ENCODE data around the gene RPS6KA2. TPM values are rescaled to one million over a fixed set of nuclear protein-coding genes. Genes with fewer than 3 reads are reported as not detected.

RPS6KA2 gene
- total and polyA plus RNA-seq, 2 donors (not counting 3 experiments of a cell fraction or from before 2014, with no cell fraction given), result 54.5 to 75.8 TPM

- ChIA-PET CTCF (no interaction called here), POLR2A (no interaction called here)
- Histone ChIP-seq H3K9me3 (replicated peaks; ENCODE audit: control insufficient read depth, insufficient read depth, low read length) (no peaks in the 10 kb centered on the region), H3K27ac (ENCODE audit: insufficient read depth, low read depth, low read length) (no peak overlapping the region), H2AFZ (ENCODE audit: low read depth, low read length) (no peak overlapping the region), H4K20me1 (replicated peaks; ENCODE audit: control insufficient read depth, extremely low read depth, insufficient read depth, low read length) (no peaks in the 10 kb centered on the region), H3K4me3 (replicated peaks in 1 of 3; ENCODE audit: insufficient read depth in 1 of 3, low read depth in 1 of 3, low read length in 3 of 3) (no peak overlapping the region), H3K36me3 (ENCODE audit: control insufficient read depth in 2 of 2, extremely low read depth in 1 of 2, insufficient read depth in 2 of 2, low read length in 2 of 2) (no peaks in the 10 kb centered on the region), H3K4me1 (ENCODE audit: control insufficient read depth, extremely low read depth, insufficient read depth, low read length) (no peaks in the 10 kb centered on the region), H3K9me1 (replicated peaks; ENCODE audit: control insufficient read depth, extremely low read depth, insufficient read depth, low read length) (no peaks in the 10 kb centered on the region), H3K4me2 (ENCODE audit: insufficient read depth, low read length) (no peak overlapping the region), H3K27me3 (ENCODE audit: control insufficient read depth in 2 of 2, insufficient read depth in 2 of 2, low read length in 2 of 2) (peaks cover 1 to 7% of the 10 kb centered on the region in 2 experiments), H3K79me2 (ENCODE audit: control insufficient read depth, insufficient read depth, low read length) (no peaks in the 10 kb centered on the region), H3K9ac (replicated peaks; ENCODE audit: extremely low read depth, insufficient read depth, low read length) (no peak overlapping the region)
- dilution Hi-C loops (cut with MboI; ENCODE audit: extremely low pct_ligation_motif_present, low sequenced_read_pairs), result no loop called here
- intact Hi-C loops (cut with micrococcal nuclease), result no loop called here
- DNase-seq (ENCODE audit: low read depth, low spot score) (no peak), FAIRE-seq (no peak)
- BruUV-seq (replicated peaks), result no TSS peak
- no peak for TF ChIP-seq JUN (IDR thresholded peaks at IDR 0.05; ENCODE audit: borderline replicate concordance, insufficient read depth, insufficient read length, low read depth)
- no peak for TF ChIP-seq POLR2A (IDR thresholded peaks at IDR 0.05; ENCODE audit: low read depth, low read length)
- TF ChIP-seq MYC (IDR thresholded peaks at IDR 0.05; ENCODE audit: low read depth, low read length), result no peak
- no peak for TF ChIP-seq EZH2 (IDR thresholded peaks at IDR 0.05; ENCODE audit: borderline replicate concordance, low read depth, low read length, severe bottlenecking)
Observed at GRCh38 chr6:166655251-166655650, 28.2 kb upstream of the RPS6KA2 start.

GRCh38 chr6:166654573-166654972 lies 27.5 kb upstream of the RPS6KA2 start:
- Histone ChIP-seq H2AFZ (ENCODE audit: low read depth, low read length) (no peak overlapping the region), H3K9me3 (replicated peaks; ENCODE audit: control insufficient read depth, insufficient read depth, low read length) (no peaks in the 10 kb centered on the region), H3K4me3 (replicated peaks in 1 of 3; ENCODE audit: insufficient read depth in 1 of 3, low read depth in 1 of 3, low read length in 3 of 3) (no peak overlapping the region), H3K4me2 (ENCODE audit: insufficient read depth, low read length) (no peak overlapping the region), H3K79me2 (ENCODE audit: control insufficient read depth, insufficient read depth, low read length) (no peaks in the 10 kb centered on the region), H3K9me1 (replicated peaks; ENCODE audit: control insufficient read depth, extremely low read depth, insufficient read depth, low read length) (no peaks in the 10 kb centered on the region), H3K27me3 (ENCODE audit: control insufficient read depth in 2 of 2, insufficient read depth in 2 of 2, low read length in 2 of 2) (peaks cover 1 to 7% of the 10 kb centered on the region in 2 experiments), H3K9ac (replicated peaks; ENCODE audit: extremely low read depth, insufficient read depth, low read length) (no peak overlapping the region), H3K36me3 (ENCODE audit: control insufficient read depth in 2 of 2, extremely low read depth in 1 of 2, insufficient read depth in 2 of 2, low read length in 2 of 2) (no peaks in the 10 kb centered on the region), H4K20me1 (replicated peaks; ENCODE audit: control insufficient read depth, extremely low read depth, insufficient read depth, low read length) (no peaks in the 10 kb centered on the region), H3K4me1 (ENCODE audit: control insufficient read depth, extremely low read depth, insufficient read depth, low read length) (no peaks in the 10 kb centered on the region), H3K27ac (ENCODE audit: insufficient read depth, low read depth, low read length) (no peak overlapping the region)
- CTCF ChIA-PET, result interaction anchor here (0.8 to 1.1 kb wide), 2 partner anchors 12 to 24 kb away, joined by 3 read pairs; no protein-coding TSS in a partner anchor
- DNase-seq (ENCODE audit: low read depth, low spot score) (no peak), FAIRE-seq (no peak)
- intact Hi-C loops (cut with micrococcal nuclease) (no loop called here), dilution Hi-C loops (cut with MboI; ENCODE audit: extremely low pct_ligation_motif_present, low sequenced_read_pairs) (no loop called here)
- POLR2A ChIA-PET, result no interaction called here
- TF ChIP-seq CTCF (IDR thresholded peaks at IDR 0.05; ENCODE audit: extremely low read depth in 1 of 2, insufficient read depth in 1 of 2, low read depth in 1 of 2, low read length in 2 of 2) (no peak), FOS (IDR thresholded peaks at IDR 0.05; ENCODE audit: borderline replicate concordance, insufficient read depth, low read length) (no peak), MAX (IDR thresholded peaks at IDR 0.05; ENCODE audit: insufficient read depth, insufficient read length) (no peak), GATA2 (IDR thresholded peaks at IDR 0.05; ENCODE audit: insufficient read depth, insufficient read length, low read depth, low read length) (no peak), JUN (IDR thresholded peaks at IDR 0.05; ENCODE audit: borderline replicate concordance, insufficient read depth, insufficient read length, low read depth) (no peak), POLR2A (IDR thresholded peaks at IDR 0.05; ENCODE audit: low read depth, low read length) (no peak), POLR2AphosphoS5 (IDR thresholded peaks at IDR 0.05; ENCODE audit: insufficient read depth, low read depth, low read length) (no peak)
- BruUV-seq (replicated peaks), result no TSS peak

Data from endothelial cell of umbilical vein (primary cell).